ENCODE results near the gene SNAPC3. TPM values are rescaled to one million over a fixed set of nuclear protein-coding genes. Genes with fewer than 3 reads are reported as not detected.

SNAPC3 gene
- 10 to 100 TPM; 28.0 to 29.8 TPM for total RNA-seq

GRCh38 chr9:15422372-15423230 is at the start of gene SNAPC3:
Gene SNAPC3, plus strand, starts transcription at chr9:15422876. Its CDS starts 4 bp downstream, at chr9:15422880.

GRCh38 chr9:15510789-15511575 is 88.3 kb downstream of the SNAPC3 start, which contains the start of gene PSIP1:
Gene PSIP1, minus strand, starts transcription at chr9:15510970. Its CDS starts 782 bp downstream, at chr9:15510188.

Other genes with a start within 250 kb of the SNAPC3 start
- gene TTC39B, start 115.7 kb upstream of the SNAPC3 start, total RNA-seq, result 10 to 100 TPM; 24.6 to 24.8 TPM
- gene PSIP1, start 88.1 kb downstream of the SNAPC3 start, total RNA-seq, result 100 to 1,000 TPM; 120 to 125 TPM
- 1 to 10 TPM in 1 of 2 experiments, under 1 TPM in 1; 0.91 to 1.3 TPM for gene CCDC171, start 130.2 kb downstream of the SNAPC3 start, total RNA-seq